ENCODE measurements around the gene PIGB.
"Not testable (repeated sequence)": the region's sequence is repeated elsewhere in the genome, so short reads cannot be mapped to it uniquely, and the experiment has no call there.

The PIGB gene

DNA sequence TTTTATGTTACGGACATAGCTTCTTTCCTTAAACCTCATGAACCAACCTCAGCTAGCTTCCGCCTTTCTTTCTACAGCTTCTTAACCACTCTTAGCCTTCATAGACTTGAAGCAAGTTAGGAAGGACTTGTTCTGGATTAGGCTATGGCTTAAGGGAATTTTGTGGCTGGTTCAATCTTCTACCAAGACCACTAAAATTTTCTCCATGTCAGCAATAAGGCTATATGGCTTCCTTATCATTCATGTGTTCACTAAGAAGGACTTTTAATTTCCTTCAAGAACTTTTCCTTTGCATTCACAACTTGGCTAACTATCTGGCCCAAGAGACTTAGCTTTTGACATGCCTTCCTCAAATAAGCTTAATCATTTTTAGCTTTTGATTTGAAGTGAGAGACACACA lies 64.7 kb downstream of the PIGB start:
- DNase-seq, result no peak

DNA sequence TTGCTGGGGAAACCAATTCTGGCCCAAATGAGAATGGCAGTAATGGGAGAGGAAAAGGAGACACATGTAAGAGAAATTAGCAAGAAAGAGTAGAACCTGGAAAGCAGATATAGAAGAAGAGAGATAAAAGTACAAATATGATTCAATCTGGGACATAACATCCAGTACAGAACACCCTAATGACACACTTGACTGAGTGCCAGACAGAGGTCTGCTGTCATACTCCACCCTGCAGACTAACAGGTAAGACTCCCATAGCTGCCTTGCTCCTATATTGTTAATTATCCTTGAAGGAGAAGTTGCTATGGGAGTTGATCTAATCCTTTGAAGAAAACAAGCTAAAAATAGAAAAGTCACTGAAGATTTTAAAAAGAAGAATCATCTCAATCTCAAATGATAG lies 68.0 kb downstream of the PIGB start:
- DNase-seq, result no peak

DNA sequence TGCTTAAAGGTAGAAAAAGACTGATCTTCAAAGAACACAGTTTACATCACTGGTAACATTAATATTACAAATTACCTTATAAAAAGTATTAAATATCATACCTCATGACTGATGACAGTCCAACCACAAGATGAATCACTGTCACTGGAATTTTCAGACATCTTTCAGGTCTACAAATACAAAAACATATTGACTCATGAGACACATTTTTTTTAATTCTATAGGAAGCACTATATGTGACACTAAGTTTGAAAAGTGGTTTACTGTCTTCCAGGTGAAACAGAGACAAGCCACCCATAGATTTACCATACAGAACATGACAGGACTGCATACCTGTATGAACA lies 70.2 kb downstream of the PIGB start:
- peak; percentile 24 for DNase-seq

DNA sequence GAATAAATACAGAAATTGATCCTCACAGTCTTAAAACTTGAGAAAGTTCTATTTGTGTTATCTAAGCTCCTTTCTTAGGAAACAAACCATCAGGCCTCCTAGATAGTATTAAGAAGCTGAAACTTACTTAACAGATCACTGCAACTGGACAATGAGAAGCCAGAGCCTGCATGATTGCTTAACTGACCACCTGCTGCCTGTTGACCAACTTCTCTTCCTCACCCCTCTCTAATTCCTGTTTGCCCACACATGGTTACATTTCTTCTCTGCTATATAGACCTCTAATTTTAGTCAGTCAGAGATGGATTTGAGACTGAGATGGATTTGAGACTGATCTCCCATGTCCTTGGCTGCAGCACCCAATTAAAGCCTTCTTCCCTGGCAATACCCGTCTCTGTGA lies 75.7 kb downstream of the PIGB start:
- DNase-seq, result no peak

DNA sequence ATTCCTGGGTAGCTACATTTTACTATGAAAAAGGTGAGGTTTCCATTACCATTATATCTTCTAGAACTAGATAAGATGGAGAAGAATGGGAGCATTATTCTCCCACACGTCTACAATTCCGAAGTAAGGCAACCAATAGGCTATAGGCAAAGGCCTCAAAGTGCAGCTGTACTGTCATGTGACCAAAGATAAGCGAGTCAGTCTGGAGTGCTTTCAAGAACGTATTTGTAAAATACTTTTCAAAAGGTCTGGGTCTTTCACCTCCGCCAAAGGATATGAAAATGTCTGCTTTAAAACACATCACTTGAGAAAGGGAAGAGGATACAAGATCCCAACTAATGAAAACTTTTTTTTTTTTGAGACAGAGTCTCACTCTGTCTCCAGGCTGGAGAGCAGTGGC lies 79.2 kb downstream of the PIGB start:
- no peak for DNase-seq

DNA sequence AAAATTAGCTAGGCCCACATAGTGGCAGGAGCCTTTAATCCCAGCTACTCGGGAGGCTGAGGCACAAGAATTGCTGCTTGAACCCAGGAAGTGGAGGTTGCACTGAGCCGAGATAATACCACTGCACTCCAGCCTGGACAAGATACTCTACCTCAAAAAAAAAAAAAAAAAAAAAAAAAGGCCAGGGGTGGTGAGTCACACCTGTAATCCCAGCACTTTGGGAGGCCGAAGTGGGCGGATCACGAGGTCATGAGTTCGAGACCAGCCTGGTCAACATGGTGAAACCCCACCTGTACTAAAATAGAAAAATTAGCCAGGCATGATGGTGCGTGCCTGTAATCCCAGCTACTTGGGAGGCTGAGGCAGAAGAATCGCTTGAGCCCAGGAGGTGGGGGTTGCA lies 81.0 kb downstream of the PIGB start:
- DNase-seq, result not testable (repeated sequence)

DNA sequence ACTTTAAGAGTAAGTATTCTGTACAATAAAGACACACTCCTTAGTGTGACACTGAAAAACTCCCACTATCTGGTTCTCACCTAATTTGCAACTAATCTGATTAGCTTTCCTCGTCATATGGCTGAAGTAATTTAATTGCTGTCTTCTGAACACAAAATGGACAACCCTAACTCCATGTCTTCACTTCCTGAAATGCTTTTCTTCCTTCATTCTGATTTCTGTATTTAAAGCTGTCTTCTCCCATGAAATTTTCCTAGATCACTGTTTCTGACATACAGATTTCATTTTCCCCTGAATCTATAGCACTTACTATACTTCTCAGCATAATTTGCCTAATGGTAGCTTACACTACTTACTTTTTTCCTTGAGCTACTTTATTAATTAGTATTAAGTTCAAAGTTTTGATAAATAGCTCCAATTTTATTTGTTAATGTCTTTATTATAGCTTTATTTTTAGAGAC lies 82.8 kb downstream of the PIGB start:
- no peak for DNase-seq

DNA sequence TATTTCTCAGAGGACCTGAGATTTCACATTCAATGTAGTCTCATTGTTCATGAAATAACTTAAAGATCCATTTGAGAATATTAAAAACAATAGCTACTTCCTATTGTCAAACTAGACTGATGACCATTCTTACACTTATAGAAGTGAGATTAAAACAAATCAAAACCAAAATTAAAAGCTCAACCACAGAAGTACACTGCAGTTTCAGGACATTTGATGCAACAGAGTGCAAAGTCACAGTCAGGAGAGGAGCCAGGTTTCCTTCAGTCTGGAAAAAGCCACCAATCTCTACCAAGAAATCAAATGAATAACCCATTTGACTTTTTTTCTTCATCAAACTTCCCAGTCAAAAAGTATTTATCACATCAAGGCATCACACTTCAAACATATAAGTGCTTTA lies 83.7 kb downstream of the PIGB start:
- DNase-seq, result peak; percentile 19

DNA sequence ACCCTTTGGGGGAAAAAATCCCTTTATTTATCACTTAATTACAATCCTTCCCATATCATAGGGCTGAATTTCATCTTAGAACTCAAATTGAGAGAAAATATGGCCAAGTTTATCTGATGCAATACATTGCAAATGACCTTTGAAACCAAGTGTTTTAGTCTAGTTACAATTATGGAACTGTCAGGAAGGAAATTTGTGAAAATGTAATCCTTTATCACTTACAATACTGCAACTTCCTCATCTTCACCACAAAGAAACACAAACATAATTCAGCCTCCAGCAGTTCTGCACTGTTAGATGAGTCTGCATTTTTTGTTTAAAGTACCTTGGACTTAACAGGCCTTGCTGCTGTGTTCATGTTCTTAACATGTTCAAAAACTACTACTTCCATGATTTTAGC lies 84.5 kb downstream of the PIGB start:
- peak; percentile 44 for DNase-seq
